Kidney glomerular epithelial cell (primary cell): Measurements from ENCODE around the gene KLHDC7B.
A peak's percentile ranks its signal among the peaks of the same experiment; 100 is the strongest.
"Not testable (repeated sequence)": the region's sequence is repeated elsewhere in the genome, so short reads cannot be mapped to it uniquely, and the experiment has no call there.

Experiments
- DNase-seq: peaks from one replicate; lab custom pipeline; 2025; lab: John Stamatoyannopoulos, UW

KLHDC7B gene

GRCh38 chr22:50517495-50518260 lies 28.0 kb upstream of the KLHDC7B start:
- no peak for DNase-seq

- no peak for DNase-seq
These were observed 27.1 kb upstream of the KLHDC7B start for GRCh38 chr22:50518606-50519005.

GRCh38 chr22:50519151-50519550 lies 26.5 kb upstream of the KLHDC7B start:
- no peak for DNase-seq

- not testable (repeated sequence) for DNase-seq
These were observed 25.5 kb upstream of the KLHDC7B start for GRCh38 chr22:50520184-50520583.

GRCh38 chr22:50520826-50521453 lies 24.8 kb upstream of the KLHDC7B start:
- no peak for DNase-seq

GRCh38 chr22:50521710-50522109 lies 24.0 kb upstream of the KLHDC7B start:
- no peak for DNase-seq

GRCh38 chr22:50522208-50522805 lies 23.4 kb upstream of the KLHDC7B start:
- DNase-seq = no peak

- no peak for DNase-seq
These were observed 22.8 kb upstream of the KLHDC7B start for GRCh38 chr22:50522806-50523438.

GRCh38 chr22:50523458-50523805 lies 22.3 kb upstream of the KLHDC7B start:
- DNase-seq = no peak

GRCh38 chr22:50523806-50524675 lies 21.7 kb upstream of the KLHDC7B start:
- no peak for DNase-seq

GRCh38 chr22:50524676-50525103 lies 21.0 kb upstream of the KLHDC7B start:
- DNase-seq = no peak

- DNase-seq = peak; percentile 93
These were observed 20.4 kb upstream of the KLHDC7B start, which contains the start of gene SCO2 for GRCh38 chr22:50525104-50525857. TSS of gene SCO2 (minus strand) at chr22:50525598. CDS start at chr22:50524411, 1,187 bp downstream.

- no peak for DNase-seq
These were observed 19.9 kb upstream of the KLHDC7B start for GRCh38 chr22:50525858-50526107.

- peak; percentile 45 for DNase-seq
These were observed 19.4 kb upstream of the KLHDC7B start for GRCh38 chr22:50526108-50526833.

- DNase-seq = no peak
These were observed 18.6 kb upstream of the KLHDC7B start for GRCh38 chr22:50526834-50527801.

GRCh38 chr22:50527921-50528681 lies 17.6 kb upstream of the KLHDC7B start:
- DNase-seq = no peak

GRCh38 chr22:50528682-50529415 lies 16.9 kb upstream of the KLHDC7B start:
- DNase-seq = no peak

- no peak for DNase-seq
These were observed 16.2 kb upstream of the KLHDC7B start for GRCh38 chr22:50529416-50529896.
